ENCODE results near the gene LEMD1.
"Not testable (repeated sequence)": the region's sequence is repeated elsewhere in the genome, so short reads cannot be mapped to it uniquely, and the experiment has no call there.

The LEMD1 gene

DNA sequence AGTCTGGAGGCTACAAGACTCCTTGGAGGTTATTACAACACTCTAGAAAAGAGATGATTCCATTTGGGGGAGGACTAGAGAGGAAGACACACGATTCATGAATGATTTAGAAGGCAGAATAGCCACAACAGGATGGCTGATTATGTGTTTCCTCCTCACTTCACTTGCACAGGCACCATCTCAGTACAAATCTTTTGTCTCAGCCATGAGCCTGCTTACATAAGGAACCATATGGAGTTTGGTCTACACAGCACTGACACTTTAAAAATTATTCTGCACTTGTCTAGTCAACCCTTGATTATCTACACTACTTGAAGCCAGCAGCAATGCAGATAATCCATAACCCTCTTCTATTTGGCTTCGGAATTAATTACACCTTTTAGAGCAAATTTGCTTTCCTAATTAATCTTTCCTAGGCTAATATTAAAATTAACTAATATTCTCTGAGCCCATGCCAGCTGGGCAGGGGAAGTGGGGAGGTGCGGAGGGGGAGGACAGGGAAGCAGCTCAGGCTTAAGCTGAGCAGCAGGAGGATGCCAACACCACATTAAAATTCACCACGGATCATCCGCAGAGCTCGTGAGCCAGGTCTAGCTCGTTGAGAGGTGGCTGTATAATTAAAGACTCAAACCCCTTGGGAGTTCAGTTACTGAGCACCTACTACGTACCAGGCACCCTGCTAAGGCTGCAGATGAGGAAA is 3.2 kb upstream of the LEMD1 start:
- no peak for DNase-seq

DNA sequence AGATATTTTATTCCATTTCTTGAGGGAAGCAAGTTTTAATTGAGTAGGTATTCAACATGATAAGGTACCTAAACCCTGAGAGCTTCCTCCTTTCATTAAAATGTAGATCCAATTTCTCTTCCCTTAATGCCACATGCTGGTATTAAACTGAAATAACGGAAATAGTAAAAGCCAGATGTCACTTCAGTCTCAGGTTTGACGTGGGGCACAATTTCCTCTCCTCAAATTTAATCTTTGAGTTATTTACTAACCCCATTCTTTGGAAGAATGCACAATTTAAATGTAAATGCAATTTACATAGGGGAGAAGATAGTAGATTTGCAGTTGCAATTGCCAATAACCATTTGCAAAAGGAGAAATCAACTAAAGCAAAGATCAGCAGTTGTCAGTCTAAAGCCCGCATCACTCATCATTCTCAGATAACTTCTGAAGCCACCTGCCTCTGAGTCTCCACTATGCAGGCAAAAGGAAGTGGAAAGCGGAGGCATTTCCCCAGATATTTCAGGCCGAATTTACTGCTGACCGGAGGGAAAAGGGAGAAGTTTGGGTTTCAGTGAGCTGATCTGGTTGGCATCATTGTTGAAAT is 2.1 kb upstream of the LEMD1 start:
- no peak for DNase-seq

DNA sequence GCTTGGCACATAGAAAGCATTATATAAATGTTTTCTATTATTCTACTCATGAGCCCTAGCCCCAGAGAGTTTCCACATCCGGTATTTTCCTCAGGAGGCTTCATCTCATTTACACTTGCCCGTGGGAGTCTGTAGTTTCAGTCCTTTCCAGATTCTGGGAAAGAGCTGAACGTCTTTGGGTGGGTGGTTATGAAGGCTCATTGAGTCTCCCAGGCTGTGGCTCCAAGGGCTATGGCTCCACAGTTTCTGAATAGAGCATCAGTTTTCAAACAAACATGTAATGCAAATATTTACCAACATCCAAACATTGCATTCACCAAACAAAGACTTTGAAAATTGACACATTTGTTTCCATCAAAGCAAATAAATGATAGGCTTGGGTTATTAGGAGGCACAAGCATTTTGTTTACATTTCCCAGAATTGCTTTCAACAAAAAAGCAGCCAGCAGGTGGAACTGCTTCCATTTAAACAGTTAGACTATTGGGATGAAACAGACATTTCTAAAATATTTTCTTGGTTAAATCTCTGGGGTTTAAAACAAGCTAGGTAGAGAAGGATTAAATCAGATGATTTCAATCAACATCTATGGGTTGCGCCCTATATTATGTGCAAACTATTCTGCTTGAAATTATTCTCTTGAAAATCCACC is 1.3 kb upstream of the LEMD1 start:
- DNase-seq, result no peak

DNA sequence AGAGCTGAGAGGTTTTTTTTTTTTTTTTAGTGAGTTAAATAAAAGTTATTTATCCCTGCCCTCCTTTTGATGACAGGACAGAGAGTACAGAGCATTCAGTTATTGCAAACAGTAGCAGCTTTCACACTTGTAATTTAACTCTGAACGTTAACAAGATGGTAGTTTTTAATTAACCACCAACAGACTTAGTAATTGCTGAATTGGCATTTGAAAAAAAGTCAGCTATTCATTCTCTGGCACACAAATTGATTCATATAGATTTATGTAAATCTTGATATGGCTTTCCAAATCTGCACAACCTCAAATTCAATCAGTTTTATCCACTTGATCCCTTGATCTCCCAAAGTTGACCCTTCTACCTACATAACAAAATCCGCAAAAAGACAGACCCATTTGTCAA is 918 bp downstream of the LEMD1 start:
- no peak for DNase-seq

DNA sequence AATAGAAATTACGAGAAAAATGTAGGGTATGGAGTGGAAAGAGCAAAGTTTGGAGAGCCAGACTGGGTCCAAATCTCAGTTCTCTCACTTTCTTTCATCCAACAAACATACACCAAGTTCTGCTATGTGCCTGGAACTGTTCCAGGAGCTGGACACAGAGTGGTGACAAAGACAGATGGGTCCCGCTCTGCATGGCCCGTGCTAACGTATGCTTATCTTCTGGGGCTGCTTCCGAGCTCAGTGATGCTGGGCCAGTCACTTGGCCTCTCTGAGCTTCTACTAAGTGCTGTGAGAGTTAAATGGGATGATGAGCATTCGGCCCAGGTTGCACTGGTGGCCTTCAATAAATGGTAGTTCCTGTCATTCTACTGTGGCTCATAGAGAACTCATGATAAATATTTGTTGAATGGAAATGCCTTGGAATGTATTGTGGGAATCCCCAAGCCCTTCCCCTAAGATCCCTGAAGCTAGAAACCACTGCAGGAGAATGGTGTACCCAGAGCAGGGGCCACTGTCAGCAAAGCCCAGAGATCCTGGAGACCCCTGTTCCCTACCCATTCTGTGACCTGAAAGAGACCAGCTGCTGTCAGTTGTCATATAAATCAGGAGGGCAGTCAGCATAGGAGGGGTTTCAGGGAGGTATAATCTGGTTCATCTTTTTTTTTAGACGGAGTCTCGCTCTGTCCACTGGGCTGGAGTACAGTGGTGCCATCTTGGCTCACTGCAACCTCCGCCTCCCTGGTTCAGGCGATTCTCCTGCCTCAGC is 3.8 kb downstream of the LEMD1 start:
- no peak for DNase-seq

DNA sequence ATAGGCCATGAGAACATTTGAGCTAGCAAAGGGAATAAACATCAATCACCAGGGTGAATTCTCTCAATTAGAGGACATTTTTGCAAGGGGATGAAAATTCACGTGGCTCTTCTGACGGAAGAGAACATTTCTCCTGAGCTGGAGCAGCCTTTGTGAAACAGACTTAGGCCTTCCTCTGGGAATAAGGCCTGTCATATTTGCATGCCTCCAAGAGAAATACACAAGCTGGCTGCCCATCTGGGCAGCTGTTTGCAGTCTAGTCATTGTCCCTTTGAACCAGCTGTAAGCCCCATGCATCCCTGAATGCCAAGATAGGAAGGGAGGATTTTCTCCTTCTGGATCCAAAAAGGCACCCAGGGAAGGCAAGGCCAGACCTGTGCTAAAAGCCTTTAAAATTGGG is 5.5 kb downstream of the LEMD1 start:
- DNase-seq, result no peak

DNA sequence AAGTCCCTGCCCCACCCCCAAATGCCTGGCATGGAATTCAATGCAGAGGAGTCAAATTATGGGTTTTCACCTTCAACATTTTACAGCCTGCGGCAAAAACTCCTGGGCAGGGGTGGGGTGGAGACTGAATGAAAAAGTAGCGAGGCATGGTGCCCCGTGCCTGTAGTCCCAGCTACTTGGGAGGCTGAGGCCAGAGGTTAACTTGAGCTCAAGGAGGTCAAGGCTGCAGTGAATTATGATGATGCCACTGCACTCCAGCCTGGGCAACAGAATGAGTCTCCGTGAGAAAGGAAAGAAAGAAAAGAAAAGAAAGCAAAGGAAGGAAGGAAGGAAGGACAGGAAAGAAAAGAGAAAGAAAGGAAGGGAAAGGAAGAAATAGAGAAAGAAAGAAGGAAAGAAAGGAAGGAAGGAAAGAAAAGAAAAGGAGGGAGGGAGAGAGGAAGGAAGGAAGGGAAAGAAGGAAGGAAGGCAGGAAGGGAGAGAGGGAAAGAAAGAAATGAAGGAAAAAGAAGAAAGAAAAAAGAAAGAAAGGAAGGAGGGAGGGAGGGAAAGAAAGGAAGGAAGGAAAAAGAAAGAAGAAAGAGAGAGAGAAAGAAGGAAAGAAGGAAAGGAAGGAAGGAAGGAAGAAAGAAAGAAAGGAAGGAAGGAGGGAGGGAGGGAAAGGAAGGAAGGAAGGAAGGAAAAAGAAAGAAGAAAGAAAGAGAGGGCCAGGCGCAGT is 11.1 kb downstream of the LEMD1 start:
- no peak for DNase-seq

DNA sequence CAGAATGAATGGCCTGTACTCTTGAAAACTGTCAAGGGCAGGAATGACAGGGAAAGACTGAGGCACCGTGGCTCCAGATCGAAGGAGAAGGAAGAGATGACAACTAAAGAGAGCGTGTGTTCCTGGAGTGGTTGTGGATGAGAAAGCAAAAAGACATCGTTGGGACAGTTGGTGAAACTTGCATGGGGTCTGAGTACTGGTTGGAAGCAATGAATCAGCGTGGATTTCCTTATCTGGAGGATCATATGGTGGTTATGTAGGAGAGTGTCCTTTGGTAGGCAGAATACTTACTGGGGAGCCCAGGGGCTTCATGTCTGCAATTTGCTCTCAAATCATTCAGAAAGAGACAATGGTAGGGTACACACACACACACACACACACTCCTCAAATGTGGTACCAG is 13.9 kb downstream of the LEMD1 start:
- DNase-seq, result no peak

DNA sequence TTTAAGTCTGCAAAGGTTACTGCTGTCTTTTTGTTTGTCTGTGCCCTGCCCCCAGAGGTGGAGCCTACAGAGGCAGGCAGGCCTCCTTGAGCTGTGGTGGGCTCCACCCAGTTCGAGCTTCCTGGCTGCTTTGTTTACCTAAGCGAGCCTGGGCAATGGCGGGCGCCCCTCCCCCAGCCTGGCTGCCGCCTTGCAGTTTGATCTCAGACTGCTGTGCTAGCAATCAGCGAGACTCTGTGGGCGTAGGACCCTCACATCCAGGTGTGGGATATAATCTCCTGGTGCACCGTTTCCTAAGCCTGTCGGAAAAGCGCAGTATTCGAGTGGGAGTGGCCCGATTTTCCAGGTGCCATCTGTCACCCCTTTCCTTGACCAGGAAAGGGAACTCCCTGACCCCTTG is 15.6 kb downstream of the LEMD1 start:
- not testable (repeated sequence) for DNase-seq

DNA sequence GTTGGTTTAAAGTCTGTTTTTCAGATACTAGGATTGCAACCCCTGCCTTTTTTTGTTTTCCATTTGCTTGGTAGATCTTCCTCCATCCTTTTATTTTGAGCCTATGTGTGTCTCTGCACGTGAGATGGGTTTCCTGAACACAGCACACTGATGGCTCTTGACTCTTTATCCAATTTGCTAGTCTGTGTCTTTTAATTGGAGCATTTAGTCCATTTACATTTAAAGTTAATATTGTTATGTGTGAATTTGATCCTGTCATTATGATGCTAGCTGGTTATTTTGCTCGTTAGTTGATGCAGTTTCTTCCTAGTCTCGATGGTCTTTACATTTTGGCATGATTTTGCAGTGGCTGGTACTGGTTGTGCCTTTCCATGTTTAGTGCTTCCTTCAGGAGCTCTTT is 17.4 kb downstream of the LEMD1 start:
- not testable (repeated sequence) for DNase-seq

DNA sequence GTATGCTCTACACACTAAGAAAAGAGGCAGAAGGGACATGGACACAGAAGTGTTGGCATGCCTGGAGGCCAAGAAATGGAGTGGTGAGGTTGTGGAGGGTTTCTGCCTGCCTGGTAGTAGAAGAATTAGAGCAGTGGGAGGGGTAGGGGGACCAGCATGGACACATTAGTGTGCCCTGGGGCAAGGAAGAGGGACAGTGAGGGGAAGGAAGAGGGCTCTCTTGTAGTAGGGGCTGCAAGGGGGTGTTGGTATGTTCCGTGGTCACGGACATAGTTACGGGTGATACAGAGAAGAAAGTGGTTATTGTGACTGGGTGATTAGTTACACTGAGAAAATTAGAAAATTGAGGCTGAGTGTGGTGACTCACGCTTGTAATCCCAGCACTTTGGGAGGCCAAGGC is 23.3 kb downstream of the LEMD1 start:
- no peak for DNase-seq

DNA sequence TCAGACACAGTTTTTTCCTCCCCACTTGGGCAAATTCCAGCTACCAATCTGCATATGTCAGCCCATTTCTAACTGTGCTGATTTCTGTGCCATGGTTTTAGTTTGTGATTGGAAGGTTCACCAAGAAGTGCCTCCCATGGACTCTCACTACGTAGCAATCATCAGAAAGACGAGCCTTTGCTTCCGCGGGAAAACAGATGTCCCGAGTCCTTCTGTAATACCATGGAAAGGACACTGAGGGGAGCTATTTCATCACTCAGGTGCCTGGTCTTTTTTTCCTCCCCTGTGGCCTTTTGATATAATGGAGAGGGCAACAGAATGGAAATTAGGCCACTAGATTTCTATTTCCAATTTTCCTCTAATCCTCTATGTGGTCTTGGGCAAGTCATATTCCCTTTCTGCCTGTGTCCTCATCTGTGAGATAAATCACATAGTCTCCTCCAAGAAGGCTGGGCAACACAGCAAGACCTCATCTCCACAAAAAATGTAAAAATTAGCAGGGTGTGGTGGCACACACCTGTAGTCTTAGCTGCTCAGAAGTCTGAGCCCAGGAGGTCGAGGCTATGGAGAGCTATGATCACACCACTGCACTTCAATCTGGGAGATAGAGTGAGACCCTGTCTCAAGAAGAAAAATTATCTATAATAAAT is 24.8 kb downstream of the LEMD1 start:
- no peak for DNase-seq

DNA sequence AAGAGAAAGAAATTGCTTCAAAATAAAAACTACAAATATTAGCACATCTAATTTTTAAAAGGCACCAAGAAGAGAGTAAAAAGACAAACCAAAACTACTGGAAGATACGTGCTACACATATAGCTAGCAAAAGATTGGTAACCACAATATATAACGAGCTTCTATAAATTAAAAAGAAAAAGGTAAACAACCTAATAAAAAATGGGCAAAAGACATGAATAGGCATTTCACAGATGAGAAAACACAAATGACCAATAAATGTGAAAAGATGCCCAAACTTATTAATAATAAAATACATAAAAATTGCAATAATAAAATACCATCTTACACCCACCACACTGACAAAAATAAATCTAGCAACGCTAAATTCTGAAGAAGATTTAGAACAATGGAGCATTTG is 26.2 kb downstream of the LEMD1 start:
- DNase-seq, result no peak

DNA sequence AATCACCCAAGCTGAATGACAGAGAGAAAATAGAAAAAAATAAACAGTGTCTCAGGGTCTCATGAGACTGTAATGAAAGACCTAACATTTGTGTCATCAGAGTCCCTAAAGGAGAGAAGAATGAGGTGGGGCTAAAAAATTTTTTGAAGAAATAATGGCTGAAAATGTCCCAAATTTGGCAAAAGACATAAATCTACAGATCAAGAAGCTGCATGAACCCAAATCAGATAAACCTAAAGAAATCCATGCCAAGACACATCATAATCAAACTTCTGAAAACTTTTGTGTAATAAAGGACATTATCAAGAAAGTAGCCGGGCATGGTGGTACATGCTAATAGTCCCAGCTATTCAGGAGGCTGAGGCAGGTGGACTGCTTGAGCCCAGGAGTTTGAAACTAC is 29.2 kb downstream of the LEMD1 start:
- DNase-seq, result no peak

DNA sequence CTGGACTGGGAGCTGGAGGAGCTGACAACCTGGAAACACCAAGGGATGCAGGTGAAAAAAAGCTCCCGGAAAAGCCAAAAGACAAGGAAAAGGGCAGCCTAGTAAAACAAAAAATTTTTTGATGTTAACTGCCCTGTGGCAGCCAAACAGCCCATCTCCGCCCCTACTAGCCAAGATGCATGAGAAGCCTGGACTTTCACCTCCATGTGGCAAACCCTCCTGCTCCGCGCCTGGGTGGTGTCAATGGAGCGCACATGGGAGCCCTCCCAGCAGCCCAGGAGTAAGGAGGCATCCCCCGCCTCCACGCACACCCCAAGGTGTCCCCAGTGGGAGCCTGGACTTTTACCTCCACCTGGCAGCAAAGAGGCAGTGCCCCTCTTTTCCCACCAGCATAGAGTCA is 30.5 kb downstream of the LEMD1 start:
- DNase-seq, result no peak

DNA sequence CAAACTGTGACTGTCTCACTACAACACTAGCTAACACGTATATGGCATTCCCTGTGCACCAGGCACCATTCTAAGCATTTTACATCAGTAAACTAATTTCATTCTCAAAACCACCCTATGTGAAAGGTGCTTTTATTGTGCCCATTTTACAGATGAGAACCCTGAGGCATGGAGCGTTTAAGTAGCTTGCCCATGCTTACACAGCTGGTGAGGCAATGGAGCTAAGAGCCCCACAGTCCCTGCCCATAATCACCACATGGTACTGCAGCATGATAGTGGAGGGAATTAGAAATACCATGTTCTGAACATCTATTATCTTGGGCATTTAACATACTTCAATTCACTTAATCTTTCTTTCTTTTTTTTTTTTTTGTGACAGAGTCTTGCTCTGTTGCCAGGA is 34.0 kb downstream of the LEMD1 start:
- DNase-seq, result no peak

DNA sequence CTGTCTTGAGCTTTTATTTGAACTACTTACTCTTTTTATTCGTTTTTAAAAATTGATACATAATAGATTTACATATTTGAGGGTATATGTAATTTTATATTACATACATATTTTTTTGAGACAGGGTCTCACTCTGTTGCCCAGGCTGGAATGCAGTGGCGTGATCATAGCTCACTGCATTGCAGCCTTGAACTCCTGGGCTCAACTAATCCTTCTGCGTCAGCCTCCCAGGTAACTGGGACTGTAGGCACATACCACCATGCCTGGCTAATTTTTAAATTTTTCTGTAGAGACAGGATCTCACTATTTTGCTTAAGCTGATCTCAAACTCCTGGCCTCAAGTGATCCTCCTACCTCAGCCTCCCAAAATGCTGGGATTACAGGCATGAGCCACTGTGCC is 38.9 kb downstream of the LEMD1 start:
- DNase-seq, result not testable (repeated sequence)

DNA sequence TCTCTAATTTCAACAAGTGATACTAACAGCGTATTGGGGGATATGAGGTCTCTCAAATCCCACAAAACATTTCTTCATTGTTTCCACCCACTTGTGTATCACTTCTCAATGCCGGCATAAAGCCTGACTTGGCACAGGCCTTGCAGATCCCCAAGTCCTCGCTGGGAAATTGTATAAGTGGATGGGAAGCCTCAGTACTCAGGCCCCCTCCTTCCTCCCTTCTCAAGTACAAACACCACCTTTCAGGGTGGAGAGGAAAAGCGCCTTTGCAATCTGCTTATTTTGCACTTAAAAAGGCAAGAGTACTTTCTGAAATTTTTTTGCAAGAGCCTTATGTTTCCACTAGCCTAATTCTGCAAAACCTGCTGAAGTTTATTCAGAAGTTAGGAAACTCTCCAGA is 39.3 kb downstream of the LEMD1 start:
- DNase-seq, result no peak

DNA sequence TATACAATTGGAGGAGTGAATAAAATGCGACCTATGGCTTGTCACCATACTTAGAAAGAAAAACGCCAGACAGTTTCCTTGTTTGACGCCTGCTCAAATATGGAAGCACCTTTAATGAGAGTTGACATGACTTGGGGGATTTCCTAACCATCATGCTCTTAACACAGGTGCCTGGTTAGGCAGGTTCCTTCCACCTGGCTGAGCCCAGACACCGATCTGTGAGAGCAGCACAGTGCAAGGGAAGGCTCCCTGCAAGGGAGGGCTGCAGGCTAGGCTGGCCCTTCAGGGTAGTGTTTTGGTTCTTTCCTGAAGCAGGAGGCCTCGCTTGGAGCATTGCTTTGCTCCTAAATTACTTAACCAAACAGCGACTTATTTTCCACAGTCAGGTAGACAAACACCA is 40.6 kb downstream of the LEMD1 start:
- DNase-seq, result no peak

DNA sequence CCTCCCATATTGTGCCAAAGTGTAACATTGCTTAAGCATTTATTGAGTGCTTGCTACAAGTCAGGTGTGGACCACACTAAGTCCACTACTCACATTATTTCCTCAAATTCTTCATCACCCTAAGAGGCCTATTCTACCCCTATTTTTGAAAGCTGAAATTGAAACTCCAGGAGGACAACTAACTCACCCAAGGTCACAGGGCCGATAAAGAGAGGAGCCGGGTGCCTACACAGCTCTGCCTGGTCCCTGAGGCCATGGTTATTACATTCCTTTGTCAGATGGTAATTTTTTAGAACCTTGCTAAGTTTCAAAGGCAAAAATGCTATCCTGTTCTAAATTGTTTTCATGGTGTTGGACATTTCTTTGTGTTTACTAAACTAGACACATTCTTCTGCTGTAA is 41.0 kb downstream of the LEMD1 start:
- DNase-seq, result no peak

DNA sequence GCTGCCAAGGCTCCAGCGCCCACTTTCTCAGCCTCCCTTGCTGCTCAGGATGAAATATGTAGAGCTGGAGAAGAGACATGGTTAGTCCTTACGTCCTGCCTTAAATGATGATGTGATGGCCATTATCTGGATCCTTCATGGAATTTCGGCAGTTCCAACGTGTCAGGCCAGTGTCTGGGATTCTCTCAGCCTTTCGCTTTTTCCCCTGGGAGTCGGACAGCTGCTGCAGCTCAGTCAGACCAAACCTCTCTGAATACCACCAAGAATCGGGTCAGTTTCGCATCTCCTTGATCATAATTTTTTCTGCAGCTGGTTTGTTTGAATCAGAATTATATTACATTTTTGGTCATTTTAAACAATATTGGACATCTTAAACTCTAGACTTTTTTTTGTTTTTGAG is 42.8 kb downstream of the LEMD1 start:
- DNase-seq, result no peak

DNA sequence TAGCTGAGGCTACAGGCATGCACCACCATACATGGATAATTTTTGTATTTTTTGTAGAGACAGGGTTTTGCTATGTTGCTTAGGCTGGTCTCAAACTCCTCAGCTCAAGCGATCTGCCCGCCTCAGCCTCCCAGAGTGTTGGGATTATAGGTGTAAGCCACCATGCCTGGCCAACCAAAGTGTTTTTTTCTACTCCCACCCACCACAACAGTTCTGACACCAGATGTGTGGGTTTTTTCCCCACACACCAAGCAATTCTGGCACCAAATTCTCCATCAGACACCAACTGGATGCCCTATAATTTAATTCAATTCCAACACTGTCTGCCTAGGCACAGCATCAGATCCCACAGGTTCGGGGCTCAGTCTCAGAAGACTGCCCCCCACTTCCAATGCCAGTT is 44.5 kb downstream of the LEMD1 start:
- no peak for DNase-seq

DNA sequence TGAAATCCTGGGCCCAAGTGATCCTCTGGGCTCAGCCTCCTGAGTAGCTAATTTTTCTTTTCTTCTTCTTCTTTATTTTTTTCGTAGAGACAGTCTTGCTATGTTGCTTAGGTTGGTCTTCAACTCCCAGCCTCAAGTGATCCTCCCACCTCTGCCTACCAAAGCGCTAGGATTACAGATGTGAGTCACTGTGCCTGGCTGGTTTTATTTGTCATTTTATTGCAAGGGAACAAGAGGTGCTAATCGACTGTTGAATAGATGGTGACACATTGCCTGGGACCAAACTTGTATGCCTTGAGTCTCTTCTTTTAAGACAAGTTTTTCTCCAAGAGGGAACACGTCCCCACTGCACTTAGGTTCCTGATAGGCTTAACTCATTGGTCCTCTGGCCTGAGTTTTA is 45.1 kb downstream of the LEMD1 start:
- no peak for DNase-seq
